Activated CD8-positive, alpha-beta memory T cell treated with anti-CD3 and anti-CD28 coated beads for 48 hours (primary cell): Measurements from ENCODE around the gene ID3.

Experiments
- DNase-seq, 3 experiments: peaks; one replicate each; pipeline ENCODE4 v3.0.0-alpha.2; 2020; ENCODE audit warnings: low read depth in 2 of 3, low spot score in 2 of 3

Gene ID3

DNA sequence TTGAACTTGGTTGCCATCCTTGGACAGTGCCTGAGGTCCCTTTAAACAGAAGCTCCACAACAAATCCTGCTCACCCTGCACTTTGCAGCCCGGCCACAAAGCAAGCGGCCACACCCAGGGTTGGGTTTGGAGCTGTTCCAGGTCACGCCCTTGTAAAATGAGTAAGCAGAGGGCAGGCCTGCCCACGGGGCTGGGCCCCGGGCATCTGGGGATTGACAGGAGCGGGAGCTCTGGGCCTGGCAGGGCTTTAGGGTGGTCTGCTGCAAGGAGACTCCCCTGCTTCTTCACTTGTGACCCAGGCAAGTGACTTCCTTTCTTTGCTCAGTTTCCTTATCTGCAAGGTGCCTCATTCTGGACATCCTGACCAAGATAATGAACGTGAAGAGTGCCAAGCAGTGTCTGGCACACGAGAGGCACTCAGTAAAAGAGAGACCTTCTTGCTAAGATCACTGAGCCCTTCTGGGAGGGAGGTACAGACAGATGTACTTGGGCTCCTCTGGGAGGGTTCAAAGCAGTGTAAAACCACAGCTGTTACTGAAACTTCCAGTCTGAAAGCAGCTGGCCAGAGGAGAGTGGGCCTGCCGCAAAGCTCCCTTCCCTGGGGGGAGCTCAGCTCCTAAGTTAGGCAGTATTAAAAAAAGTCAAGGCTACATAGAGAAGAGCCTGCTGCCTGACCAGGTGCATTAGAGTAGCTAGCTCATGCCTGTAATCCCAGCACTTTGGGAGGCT is 30.9 kb downstream of the ID3 start:
- peak; percentile 50 to 59 (median 53) for DNase-seq

DNA sequence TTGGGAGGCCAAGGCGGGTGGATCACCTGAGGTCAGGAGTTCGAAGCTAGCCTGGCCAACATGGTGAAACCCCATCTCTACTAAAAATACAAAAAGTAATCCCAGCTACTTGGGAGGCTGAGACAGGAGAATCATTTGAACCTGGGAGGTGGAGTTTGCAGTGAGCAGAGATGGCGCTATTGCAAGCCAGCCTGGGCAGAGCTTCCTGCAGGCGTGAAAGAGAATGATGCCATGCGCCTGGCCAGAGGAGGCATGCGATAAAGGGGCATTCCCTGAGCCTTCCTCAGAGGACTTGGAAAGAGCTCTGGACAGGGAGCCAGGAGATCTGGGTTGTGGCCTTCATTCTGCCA is 31.4 kb downstream of the ID3 start:
- no peak for DNase-seq

DNA sequence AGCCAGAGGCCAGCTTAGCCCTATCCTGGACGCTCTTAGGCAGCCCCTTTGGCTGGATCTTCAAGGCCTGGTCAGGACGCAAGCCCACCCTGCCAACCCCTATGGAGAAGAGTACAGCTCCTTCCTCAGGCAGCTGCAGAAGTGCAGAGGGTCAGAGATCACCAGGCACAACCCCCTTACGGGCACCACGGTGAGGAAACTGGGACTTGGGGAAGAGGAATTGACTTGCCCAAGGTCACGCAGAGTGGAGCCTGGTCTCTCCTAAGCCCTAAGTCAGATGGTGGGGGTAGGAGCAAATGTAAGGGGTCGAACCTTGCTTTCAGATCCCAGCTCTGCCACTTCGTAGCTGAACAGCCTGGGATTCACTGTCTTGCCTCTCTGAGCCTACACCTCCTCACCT is 31.9 kb downstream of the ID3 start:
- DNase-seq: no peak

DNA sequence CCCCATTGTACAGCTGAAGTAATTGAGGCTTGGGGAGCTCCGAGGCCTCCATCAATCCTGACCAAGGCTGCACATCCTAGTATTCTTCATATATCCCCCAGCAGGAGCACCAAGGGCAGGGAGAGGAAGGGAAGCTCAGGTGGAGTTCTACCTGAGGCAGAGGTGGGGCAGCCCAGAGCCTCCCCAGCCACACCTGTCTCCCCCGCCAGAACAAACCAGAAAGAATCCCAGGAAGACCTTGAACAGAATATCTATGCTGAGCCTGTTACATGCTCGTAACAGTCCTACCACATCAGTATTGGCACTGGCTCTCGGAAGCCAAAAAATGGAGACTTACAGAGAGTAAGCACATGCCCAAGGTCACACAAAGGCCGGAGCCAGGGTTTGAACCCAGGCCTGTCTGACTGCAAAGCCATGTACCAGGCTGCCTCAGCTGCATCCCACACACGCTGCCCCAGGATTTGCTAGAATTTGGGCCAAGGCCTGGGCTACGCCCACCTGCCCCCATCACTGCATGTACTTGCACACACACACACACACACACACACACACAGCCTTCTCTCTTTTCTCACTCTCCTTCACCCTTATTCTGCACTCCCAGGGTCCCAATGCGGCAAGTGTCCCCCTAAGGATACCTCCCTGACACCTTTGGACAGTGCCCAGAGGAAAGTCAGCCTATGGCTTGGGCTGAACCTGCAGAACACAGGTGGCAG is 32.8 kb downstream of the ID3 start:
- no peak for DNase-seq

DNA sequence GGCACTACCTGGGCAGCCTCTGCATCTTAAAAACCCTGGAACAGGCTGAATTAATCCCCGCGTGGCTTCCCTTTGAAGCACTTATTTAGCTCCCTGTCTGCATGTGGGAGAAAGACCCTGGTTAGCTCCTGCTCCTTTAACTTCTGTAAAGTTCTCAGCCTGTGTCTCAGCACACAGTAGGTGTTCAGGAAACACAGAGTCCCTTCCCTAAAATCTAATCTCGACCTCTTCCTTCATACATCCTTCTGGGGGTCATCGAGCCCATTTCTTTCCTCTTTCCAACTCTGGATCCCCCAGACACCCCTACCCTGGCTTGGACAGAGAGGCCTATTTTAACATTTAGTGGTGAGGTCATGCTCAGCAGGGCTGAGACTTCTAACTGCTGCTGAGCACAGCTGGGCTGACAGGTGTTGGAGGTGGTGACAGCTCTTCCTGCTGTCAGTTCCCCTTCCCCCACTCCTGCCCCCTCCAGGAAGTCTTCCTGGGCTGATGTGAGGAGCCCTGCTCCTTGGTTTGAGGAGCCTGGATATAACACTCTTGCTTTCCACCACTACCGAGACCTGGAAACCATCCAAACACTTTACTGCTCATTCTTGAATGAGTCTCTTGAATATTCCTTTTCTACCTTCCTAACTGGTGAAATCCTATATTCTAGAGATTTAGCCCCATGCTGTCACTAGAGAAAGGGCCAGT is 33.6 kb downstream of the ID3 start:
- no peak for DNase-seq

DNA sequence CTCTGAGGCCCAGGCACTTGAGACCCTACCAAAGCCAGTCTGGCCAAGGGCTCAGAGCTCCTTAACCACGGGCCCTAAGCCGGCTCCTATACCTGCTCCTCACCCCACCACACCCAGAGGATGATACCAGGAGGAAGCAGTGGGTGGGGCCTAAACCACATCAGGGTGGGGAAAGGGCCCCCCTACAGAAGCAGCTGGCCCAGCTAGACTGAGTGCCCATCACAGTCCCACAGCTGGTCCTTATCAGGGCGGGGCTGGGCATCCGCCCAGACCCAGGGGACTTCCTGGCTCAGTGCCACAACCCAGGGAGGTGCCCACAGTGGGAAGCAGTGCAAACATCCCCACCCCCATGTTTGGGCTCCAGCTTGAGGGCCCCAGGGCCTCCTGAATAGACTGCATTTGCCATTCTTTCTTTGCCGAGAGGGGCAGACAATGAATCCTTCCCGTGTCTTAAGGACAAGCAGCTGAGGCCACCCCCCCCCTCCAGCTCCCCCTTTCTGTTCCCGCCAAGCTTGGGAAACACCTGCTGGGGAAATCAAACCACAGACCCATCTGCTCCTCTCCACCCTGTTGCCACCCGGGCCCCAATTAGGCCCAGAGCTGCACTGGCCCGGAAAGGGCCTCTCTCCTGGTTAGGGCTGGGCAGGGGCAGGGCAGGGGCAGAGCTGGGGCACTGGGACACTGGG is 34.4 kb downstream of the ID3 start:
- no peak for DNase-seq

DNA sequence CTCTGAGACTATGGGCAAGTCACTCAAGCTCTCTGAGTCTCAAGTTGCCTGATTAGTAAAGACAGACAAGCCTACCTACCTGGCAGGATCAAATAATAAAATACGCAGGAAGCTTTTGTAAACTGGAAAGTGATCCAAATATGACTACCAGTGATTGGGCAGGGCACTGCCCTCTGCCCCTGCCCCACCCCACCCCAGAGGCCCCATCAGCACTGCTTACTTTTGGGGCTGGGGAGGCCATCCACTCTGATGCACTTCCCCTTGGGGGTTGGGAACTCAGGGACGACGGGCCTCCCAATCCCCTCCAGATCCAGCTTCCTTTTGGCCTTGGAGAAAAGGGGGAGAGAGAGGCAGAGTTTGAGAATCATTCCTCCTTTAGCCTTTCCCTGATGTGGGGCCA is 35.1 kb downstream of the ID3 start:
- DNase-seq: no peak

DNA sequence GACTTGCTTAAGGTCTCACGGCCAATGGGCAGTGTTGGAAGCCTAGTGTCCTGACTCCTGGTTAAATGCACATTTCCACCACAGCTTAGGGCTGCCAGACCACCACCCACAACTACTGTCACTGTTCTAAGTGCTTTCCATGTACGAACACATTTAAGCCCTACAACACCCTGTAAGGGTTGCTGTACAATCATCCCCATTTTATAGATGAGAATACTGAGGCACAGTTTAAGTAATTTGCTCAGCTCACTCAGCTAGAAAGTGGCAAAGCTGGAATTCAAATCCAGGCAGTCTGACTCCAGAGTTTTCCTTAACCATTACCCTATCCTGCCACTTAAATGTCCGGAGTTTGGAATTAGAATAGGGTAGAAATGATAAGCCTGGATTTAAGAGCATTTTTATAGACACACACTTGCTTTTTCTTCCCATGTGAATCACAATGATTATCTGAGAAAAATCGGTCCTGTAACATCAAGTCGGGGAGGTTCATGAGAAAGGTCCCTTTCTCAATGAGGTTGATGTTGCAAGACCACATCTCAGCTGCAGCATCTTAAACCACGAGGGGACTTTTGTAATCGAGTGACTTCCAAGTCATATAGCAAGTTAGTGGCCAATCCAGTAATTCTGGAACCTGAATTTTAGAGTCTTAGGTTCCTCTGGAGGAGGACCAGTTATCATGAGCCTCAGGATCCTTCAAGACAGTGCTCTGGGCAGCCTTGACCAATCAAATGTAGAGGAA is 36.9 kb downstream of the ID3 start:
- DNase-seq: no peak

DNA sequence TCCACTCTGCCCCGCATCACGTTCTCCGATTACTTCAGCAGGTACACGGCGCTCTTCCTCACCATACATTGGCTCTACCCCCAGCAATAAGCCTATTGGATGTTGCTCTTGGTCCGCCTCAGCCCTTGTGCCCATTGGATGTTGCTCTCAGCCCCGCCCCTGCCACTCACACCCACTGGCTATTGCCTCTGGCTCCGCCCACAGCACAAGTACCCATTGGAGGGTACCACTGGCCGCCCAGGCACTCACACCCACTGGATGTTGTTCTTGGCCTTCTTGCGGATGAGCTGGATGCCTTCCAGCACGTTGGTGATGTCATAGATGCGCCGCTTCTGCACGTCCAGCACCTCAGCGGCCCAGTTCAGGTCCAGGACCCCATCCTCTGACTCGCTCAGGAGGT is 37.7 kb downstream of the ID3 start:
- no peak for DNase-seq

DNA sequence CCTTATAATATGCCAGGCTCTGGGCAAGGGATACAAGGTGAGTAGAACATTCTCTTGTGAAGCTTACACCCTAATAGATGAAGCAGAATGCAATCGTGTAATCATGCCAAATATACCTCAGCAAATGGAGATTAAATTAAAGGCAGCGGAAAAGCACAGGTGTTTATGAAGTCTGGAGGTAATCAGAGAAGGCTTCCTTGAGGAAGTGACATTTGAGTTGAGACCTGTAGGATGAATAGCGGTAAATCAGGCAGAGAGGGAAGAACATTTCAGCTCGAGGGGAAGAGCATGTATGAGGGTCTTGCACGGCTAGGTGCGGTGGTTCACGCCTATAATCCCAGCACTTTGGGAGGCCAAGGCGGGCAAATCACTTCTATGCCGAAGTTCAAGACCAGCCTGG is 41.7 kb downstream of the ID3 start:
- no peak for DNase-seq

DNA sequence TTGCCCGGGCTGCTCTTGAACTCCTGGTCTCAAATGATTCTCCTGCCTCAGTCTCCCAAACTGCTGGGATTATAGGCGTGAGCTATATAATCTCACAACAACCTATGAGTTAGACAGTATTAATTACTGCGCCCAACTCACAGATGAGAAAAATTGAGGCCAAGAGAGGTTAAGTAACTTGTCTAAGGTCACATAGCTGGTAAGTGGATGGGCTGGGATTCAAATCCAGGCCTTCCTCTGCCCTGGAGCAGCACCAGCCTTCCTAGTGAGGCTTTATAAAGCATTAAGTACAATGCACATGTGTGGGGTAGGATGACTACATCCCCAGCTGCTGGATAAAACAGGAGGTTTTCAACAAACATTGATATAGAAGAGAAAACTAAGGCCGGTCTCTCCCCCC is 43.4 kb downstream of the ID3 start:
- DNase-seq: no peak

DNA sequence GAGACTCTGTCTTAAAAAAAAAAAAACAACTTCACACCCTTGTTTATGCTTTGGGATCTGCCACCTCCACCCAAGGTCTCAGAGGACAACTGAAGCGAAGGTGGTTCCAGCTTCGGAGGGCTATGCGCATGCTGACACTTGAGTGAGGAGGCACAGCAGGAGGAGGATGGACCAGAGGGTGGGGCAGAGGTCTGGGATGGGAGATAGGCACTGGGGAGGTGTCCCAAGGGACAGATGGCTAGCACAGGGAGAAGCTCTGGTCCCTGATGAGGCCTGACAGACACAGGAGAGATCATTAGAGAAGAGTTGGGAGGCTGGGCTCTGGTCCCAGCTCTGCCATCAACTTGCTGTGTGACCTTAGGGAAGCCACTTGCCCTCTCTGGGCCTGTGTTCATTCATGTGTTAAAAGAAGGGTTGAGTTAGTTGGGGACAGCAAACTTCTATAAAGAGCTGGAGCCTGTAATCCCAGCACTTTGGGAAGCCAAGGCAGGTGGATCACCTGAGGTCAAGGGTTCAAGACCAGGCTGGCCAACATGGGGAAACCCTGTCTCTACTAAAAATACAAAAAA is 45.1 kb downstream of the ID3 start:
- DNase-seq: no peak

DNA sequence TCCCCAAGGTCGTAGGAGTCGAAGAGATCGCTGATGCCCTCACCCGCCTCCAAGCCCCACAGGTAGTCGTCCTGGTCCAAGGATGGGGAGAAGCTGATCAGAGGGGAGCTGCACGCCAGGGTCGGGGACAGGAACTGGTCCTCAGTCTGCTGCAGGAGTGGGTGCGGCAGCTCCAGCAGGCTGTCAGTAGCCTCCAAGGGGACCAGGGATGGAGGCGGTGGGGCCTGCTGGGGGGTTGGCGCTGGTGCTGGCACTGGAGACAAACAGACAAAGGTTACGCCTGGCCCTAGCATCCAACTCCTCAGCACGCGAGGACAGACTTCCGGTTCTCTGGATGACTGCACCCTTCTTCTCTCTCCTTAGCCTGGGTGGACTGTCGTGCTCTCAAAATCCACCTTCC is 49.4 kb downstream of the ID3 start:
- no peak for DNase-seq
